HepG2 (cell line): ENCODE data around the gene DOCK11. TPM values are rescaled to one million over a fixed set of nuclear protein-coding genes. Genes with fewer than 3 reads are reported as not detected.
"Not testable (repeated sequence)": the region's sequence is repeated elsewhere in the genome, so short reads cannot be mapped to it uniquely, and the experiment has no call there.

Experiments
- ATAC-seq: fragments of 200-7000 bp; cut with Tn5 transposase; 3 replicates; pipeline ENCODE4 v1.9.1; 2020; ENCODE audit warnings: mild to moderate bottlenecking, moderate library complexity
- BruUV-seq: library from RNA; stranded (reverse); fragments of 400-500 nt; replicated peaks from 2 replicates; lab custom pipeline; 2021; lab: Mats Ljungman, UMichigan
- CTCF ChIA-PET: fragments of 300-600 bp; formaldehyde crosslinking; extraction: SDS; loops from one replicate; lab custom pipeline; 2021; ENCODE audit warnings: low total read pairs, inconsistent platforms, low intra/inter-chr PET ratio; lab: Yijun Ruan, JAX
- POLR2A ChIA-PET: fragments of 350-600 bp; sonication (Branson Sonifier 250); formaldehyde crosslinking; loops from one replicate; lab custom pipeline; 2020; ENCODE audit warnings: antibody characterized with exemption, inconsistent platforms; lab: Yijun Ruan, JAX
- DNase-seq: peaks from one replicate; pipeline ENCODE4 v3.0.0-alpha.2; 2015; ENCODE audit warnings: low spot score
- FAIRE-seq: peaks from 3 replicates; lab custom pipeline; 2011; peaks lifted over from hg19 to GRCh38; lab: Jason Lieb, UNC
- H2AFZ ChIP-seq: one replicate; pipeline ENCODE4 v1.6.1; 2011; ENCODE audit warnings: low read length, inconsistent platforms
- H3K27ac ChIP-seq: fragments of 300-600 bp; 3 replicates; pipeline ENCODE4 v1.8.0; 2011; ENCODE audit warnings: mixed run types, mild to moderate bottlenecking, mixed read lengths, low read length, inconsistent platforms; ENCODE audit not compliant: insufficient read depth; ENCODE audit errors: extremely low read length
- H3K27me3 ChIP-seq, 2 experiments: fragments of 200-600 bp in 1 of 2; 2 replicates in 1 of 2; 3 replicates in 1 of 2; pipeline versions ENCODE4 v1.6.0 to v1.8.0; 2011; ENCODE audit warnings: low read length in 2 of 2, mild to moderate bottlenecking in 2 of 2, moderate library complexity in 2 of 2, inconsistent platforms in 1 of 2; ENCODE audit not compliant: insufficient read depth in 2 of 2, control insufficient read depth in 1 of 2
- H3K36me3 ChIP-seq, 2 experiments: fragments of 200-600 bp in 1 of 2; replicated peaks in 1 of 2; 2 replicates in 1 of 2; 3 replicates in 1 of 2; pipeline versions ENCODE4 v1.5.1 to v1.8.0; 2011; ENCODE audit warnings: low read length in 2 of 2, inconsistent platforms in 1 of 2; ENCODE audit not compliant: insufficient read depth in 2 of 2, control insufficient read depth in 1 of 2
- H3K4me1 ChIP-seq: 2 replicates; pipeline ENCODE4 v1.5.1; 2012; ENCODE audit warnings: low read length, inconsistent platforms; ENCODE audit not compliant: insufficient read depth
- H3K4me2 ChIP-seq: 2 replicates; pipeline ENCODE4 v1.6.0; 2011; ENCODE audit warnings: low read depth, low read length, inconsistent platforms
- H3K4me3 ChIP-seq, 3 experiments: fragments of 200-600 bp in 1 of 3; sonication (generic), shearing (Covaris generic) in 1 of 3; replicated peaks in 1 of 3; 2 replicates each; pipeline ENCODE4 v1.5.1; 2011 to 2016; ENCODE audit warnings: low read length in 3 of 3, inconsistent platforms in 2 of 3, low read depth in 2 of 3, mild to moderate bottlenecking in 2 of 3, control low read depth in 1 of 3, mixed read lengths in 1 of 3; ENCODE audit not compliant: insufficient read depth in 1 of 3
- H3K79me2 ChIP-seq: one replicate; pipeline ENCODE4 v1.6.1; 2011; ENCODE audit warnings: low read length, inconsistent platforms; ENCODE audit not compliant: insufficient read depth
- H3K9ac ChIP-seq: 2 replicates; pipeline ENCODE4 v1.6.0; 2011; ENCODE audit warnings: mild to moderate bottlenecking, low read depth, low read length, inconsistent platforms; ENCODE audit not compliant: insufficient read depth
- H3K9me3 ChIP-seq: 2 replicates; pipeline ENCODE4 v1.5.1; 2012; ENCODE audit warnings: mild to moderate bottlenecking, low read length
- H4K20me1 ChIP-seq: 2 replicates; pipeline ENCODE4 v1.6.0; 2011; ENCODE audit warnings: inconsistent platforms, mild to moderate bottlenecking, low read length, moderate library complexity; ENCODE audit not compliant: insufficient read depth
- EED ChIP-seq: sonication (generic); formaldehyde crosslinking; IDR thresholded peaks from 2 replicates; pipeline ENCODE4 v1.5.0; 2020; ENCODE audit warnings: mild to moderate bottlenecking, missing genetic modification reagents
- KDM4B ChIP-seq: sonication (generic); formaldehyde crosslinking; IDR thresholded peaks from 2 replicates; pipeline ENCODE4 v1.4.0; 2020; ENCODE audit warnings: missing genetic modification reagents
- MAFF ChIP-seq: IDR thresholded peaks from 2 replicates; pipeline ENCODE4 v1.6.1; 2011; ENCODE audit warnings: low read depth, low read length, improper control_type of control experiment
- MAFK ChIP-seq, 2 experiments: IDR thresholded peaks in 1 of 2; conservative IDR thresholded peaks in 1 of 2; 2 replicates each; pipeline ENCODE4 v1.6.1; 2011; ENCODE audit warnings: improper control_type of control experiment in 2 of 2, low read length in 2 of 2
- RFXAP ChIP-seq: sonication (generic); formaldehyde crosslinking; IDR thresholded peaks from 2 replicates; pipeline ENCODE4 v1.4.0; 2020; ENCODE audit warnings: missing genetic modification reagents, borderline replicate concordance
- ZNF17 ChIP-seq: sonication (generic); formaldehyde crosslinking; IDR thresholded peaks from 2 replicates; pipeline ENCODE4 v1.5.0; 2020; ENCODE audit warnings: mild to moderate bottlenecking, missing genetic modification reagents
- ZNF720 ChIP-seq: sonication (generic); formaldehyde crosslinking; IDR thresholded peaks from 2 replicates; pipeline ENCODE4 v1.4.0; 2020; ENCODE audit warnings: missing genetic modification reagents
- ZNF75D ChIP-seq: sonication (generic); formaldehyde crosslinking; IDR thresholded peaks from 2 replicates; pipeline ENCODE4 v1.8.1; 2023; ENCODE audit warnings: missing genetic modification reagents, mild to moderate bottlenecking, borderline replicate concordance
- ZNF761 ChIP-seq: sonication (generic); formaldehyde crosslinking; conservative IDR thresholded peaks from 2 replicates; pipeline ENCODE4 v1.4.0; 2020; ENCODE audit warnings: mild to moderate bottlenecking, missing genetic modification reagents
- WGBS: methylation state at CpG from one replicate; pipeline ENCODE4 v1.1.6; 2017; ENCODE audit warnings: low lambda C conversion rate; 5-methylcytosine and 5-hydroxymethylcytosine counted together
- in situ Hi-C: cut with HindIII; loops from 2 replicates; pipeline ENCODE4 v1.10.0; 2017; ENCODE audit warnings: low pct_unique_long_range_greater_than_20kb; ENCODE audit not compliant: extremely low pct_ligation_motif_present
- intact Hi-C: fragments of 100-400 bp; cut with micrococcal nuclease; formaldehyde crosslinking; loops from one replicate; pipeline ENCODE4 v1.10.0; 2022; ENCODE audit not compliant: unreplicated experiment
- polyA plus RNA-seq, 8 experiments: library from polyadenylated mRNA; depleted of rRNA in 3 of 8; stranded (reverse) in 7 of 8; unstranded in 1 of 8; fragments of >200 nt; fragmentation: Illumina TruSeq in 4 of 8; extraction: Trizol in 4 of 8; gene quantifications; 2 replicates each; pipeline versions ENCODE4 v1.2.1 to v1.2.3, GENCODE V29; 2011 to 2016; ENCODE audit warnings: low read depth in 4 of 8, missing spikeins in 1 of 8, mixed read lengths in 1 of 8; ENCODE audit not compliant: insufficient read depth in 1 of 8
- total RNA-seq, 5 experiments: library from RNA; depleted of rRNA; stranded (reverse); fragments of >200 nt; fragmentation: Illumina TruSeq; extraction: Trizol; gene quantifications; 2 replicates each; pipeline ENCODE4 v1.2.3, GENCODE V29; 2016; ENCODE audit warnings: low read depth in 1 of 5
- TF ChIP-seq, protein P1 (sequence below): sonication (generic); formaldehyde crosslinking; IDR thresholded peaks from 2 replicates; pipeline ENCODE4 v1.4.0; 2020; ENCODE audit warnings: missing genetic modification reagents
- TF ChIP-seq, protein P2 (sequence below): sonication (generic); formaldehyde crosslinking; conservative IDR thresholded peaks from 2 replicates; pipeline ENCODE4 v1.4.0; 2020; ENCODE audit warnings: missing genetic modification reagents

The DOCK11 gene
- total and polyA plus RNA-seq, 2 of the 13 experiments (the other 11 are each of a cell fraction or from before 2014, with no cell fraction given) = 0.02 to 0.12 TPM

DNA sequence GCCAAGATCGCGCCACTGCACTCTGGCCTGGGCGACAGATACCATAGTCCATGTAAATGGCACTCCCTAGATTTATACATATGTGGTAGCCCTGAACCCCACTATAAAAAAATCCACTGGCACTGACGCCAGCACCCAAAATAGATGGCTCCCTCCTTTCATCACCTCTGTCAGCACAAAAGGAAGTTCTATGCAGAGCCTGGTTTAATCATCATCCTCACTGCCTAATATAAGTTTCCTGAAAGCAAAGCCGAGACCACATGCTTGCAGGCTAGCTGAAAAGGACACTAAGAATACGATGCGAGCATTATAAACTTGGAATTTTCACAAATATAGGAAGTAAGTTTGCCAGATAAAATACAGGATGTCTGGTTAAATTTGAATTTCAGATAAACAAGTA, 27.5 kb upstream of the DOCK11 start (continued):
- TF ChIP-seq, protein P1, sequence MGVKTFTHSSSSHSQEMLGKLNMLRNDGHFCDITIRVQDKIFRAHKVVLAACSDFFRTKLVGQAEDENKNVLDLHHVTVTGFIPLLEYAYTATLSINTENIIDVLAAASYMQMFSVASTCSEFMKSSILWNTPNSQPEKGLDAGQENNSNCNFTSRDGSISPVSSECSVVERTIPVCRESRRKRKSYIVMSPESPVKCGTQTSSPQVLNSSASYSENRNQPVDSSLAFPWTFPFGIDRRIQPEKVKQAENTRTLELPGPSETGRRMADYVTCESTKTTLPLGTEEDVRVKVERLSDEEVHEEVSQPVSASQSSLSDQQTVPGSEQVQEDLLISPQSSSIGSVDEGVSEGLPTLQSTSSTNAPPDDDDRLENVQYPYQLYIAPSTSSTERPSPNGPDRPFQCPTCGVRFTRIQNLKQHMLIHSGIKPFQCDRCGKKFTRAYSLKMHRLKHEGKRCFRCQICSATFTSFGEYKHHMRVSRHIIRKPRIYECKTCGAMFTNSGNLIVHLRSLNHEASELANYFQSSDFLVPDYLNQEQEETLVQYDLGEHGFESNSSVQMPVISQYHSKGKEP = no peak

GRCh38 chrX:118470721-118471347, 24.8 kb upstream of the DOCK11 start:
- intact Hi-C loops, BruUV-seq: not testable (repeated sequence)
- TF ChIP-seq MAFK (conservative IDR thresholded peaks at IDR 0.05 in 1 of 2, IDR thresholded peaks at IDR 0.05 in 1 of 2; ENCODE audit: low read length in 2 of 2) = peak in 1 of 2 experiments; percentile 28; a peak in 2 of 4 replicates
- 0 out of 2 replicates have a peak, but pooled peaks have one; percentile 17 for TF ChIP-seq MAFF
- TF ChIP-seq, all 625 proteins: peak for 2; not testable (repeated sequence) for 623
- H3K36me3 ChIP-seq, POLR2A ChIA-PET, H3K27ac ChIP-seq, H3K9ac ChIP-seq, H3K4me1 ChIP-seq, H3K9me3 ChIP-seq, H3K4me3 ChIP-seq, CTCF ChIA-PET, ATAC-seq, H2AFZ ChIP-seq, FAIRE-seq, H4K20me1 ChIP-seq, H3K4me2 ChIP-seq, H3K27me3 ChIP-seq, H3K79me2 ChIP-seq, in situ Hi-C loops, DNase-seq: not testable (repeated sequence)
- WGBS = 48% methylated on average over 3 of the region's 5 CpGs

DNA sequence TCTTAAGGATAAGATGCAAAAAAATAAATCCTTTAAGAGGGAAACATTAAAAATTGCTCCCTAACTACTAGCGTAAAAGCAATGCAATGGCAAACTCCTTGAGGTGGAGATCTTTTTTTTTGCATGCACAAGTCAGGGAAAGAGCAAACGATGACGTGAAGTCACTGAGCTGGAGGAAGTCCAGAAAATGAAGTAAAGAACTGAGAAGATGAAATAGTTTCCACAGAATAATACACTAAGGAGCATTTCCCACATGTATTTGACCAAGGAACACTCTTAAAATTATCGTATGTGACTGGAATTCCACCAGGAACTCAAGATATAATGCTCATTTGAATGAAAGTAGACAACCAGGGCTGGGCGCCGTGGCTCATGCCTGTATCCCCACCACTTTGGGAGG, 21.0 kb upstream of the DOCK11 start:
- no TSS peak for BruUV-seq
- no peak overlapping the region for H3K27ac ChIP-seq
- ChIA-PET CTCF (no interaction called here), POLR2A (no interaction called here)
- H3K4me1 ChIP-seq = no peaks in the 10 kb centered on the region
- ATAC-seq (no peak), FAIRE-seq (no peak), DNase-seq (no peak)
- no peak overlapping the region for H3K4me2 ChIP-seq
- intact Hi-C loops = no loop called here
- no peaks in the 10 kb centered on the region for H4K20me1 ChIP-seq
- no peak for TF ChIP-seq MAFK (conservative IDR thresholded peaks at IDR 0.05 in 1 of 2, IDR thresholded peaks at IDR 0.05 in 1 of 2; ENCODE audit: low read length in 2 of 2)
- TF ChIP-seq ZNF17 (CRISPR knock-in tag) = no peak
- no peak for TF ChIP-seq ZNF720
- TF ChIP-seq KDM4B (CRISPR knock-in tag) = no peak
- TF ChIP-seq, protein P2, sequence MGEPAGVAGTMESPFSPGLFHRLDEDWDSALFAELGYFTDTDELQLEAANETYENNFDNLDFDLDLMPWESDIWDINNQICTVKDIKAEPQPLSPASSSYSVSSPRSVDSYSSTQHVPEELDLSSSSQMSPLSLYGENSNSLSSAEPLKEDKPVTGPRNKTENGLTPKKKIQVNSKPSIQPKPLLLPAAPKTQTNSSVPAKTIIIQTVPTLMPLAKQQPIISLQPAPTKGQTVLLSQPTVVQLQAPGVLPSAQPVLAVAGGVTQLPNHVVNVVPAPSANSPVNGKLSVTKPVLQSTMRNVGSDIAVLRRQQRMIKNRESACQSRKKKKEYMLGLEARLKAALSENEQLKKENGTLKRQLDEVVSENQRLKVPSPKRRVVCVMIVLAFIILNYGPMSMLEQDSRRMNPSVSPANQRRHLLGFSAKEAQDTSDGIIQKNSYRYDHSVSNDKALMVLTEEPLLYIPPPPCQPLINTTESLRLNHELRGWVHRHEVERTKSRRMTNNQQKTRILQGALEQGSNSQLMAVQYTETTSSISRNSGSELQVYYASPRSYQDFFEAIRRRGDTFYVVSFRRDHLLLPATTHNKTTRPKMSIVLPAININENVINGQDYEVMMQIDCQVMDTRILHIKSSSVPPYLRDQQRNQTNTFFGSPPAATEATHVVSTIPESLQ = no peak
- no peak for TF ChIP-seq ZNF761 (CRISPR knock-in tag)
- no peak for TF ChIP-seq RFXAP (CRISPR knock-in tag)
- no peak for TF ChIP-seq EED (CRISPR knock-in tag)
- no peak for TF ChIP-seq ZNF75D (CRISPR knock-in tag)
- no peak overlapping the region for H3K4me3 ChIP-seq
- H3K27me3 ChIP-seq = no peaks in the 10 kb centered on the region
- no peaks in the 10 kb centered on the region for H3K36me3 ChIP-seq
- H3K79me2 ChIP-seq = no peaks in the 10 kb centered on the region
- in situ Hi-C loops = no loop called here
- no peaks in the 10 kb centered on the region for H3K9me3 ChIP-seq
- 3% methylated on average over 4 of the region's 6 CpGs for WGBS
- H2AFZ ChIP-seq = no peak overlapping the region
- no peak overlapping the region for H3K9ac ChIP-seq
